A172 (cell line): ENCODE data around the gene CHAT. TPM values are rescaled to one million over a fixed set of nuclear protein-coding genes. Genes with fewer than 3 reads are reported as not detected.
"Not testable (repeated sequence)": the region's sequence is repeated elsewhere in the genome, so short reads cannot be mapped to it uniquely, and the experiment has no call there.

Source experiments
- DNase-seq: peaks from one replicate; pipeline ENCODE4 v3.0.0-alpha.2; 2015; ENCODE audit warnings: low spot score
- total RNA-seq: library from RNA; depleted of rRNA; stranded (reverse); fragments of >200 nt; shearing (Covaris generic); gene quantifications from 2 replicates; pipeline ENCODE4 v1.2.3, GENCODE V29; 2014

CHAT gene
- total RNA-seq, 1 experiment from 2014 or later = not detected

GRCh38 chr10:49653273-49653929, 39.6 kb downstream of the CHAT start:
- DNase-seq = no peak

GRCh38 chr10:49654036-49654693, 40.3 kb downstream of the CHAT start:
- DNase-seq = no peak

- DNase-seq = no peak
Observed at GRCh38 chr10:49655099-49655498, 41.3 kb downstream of the CHAT start.

- no peak for DNase-seq
Observed at GRCh38 chr10:49656845-49657493, 43.1 kb downstream of the CHAT start.

- DNase-seq = no peak
Observed at GRCh38 chr10:49657606-49658005, 43.8 kb downstream of the CHAT start.

GRCh38 chr10:49661140-49661856, 47.5 kb downstream of the CHAT start:
- DNase-seq = no peak

- no peak for DNase-seq
Observed at GRCh38 chr10:49662169-49662830, 48.5 kb downstream of the CHAT start.

- DNase-seq = no peak
Observed at GRCh38 chr10:49663596-49663995, 49.8 kb downstream of the CHAT start.

- no peak for DNase-seq
Observed at GRCh38 chr10:49664006-49664841, 50.4 kb downstream of the CHAT start.

GRCh38 chr10:49664842-49665355, 51.1 kb downstream of the CHAT start:
- DNase-seq = no peak

- no peak for DNase-seq
Observed at GRCh38 chr10:49666054-49666615, 52.3 kb downstream of the CHAT start.

GRCh38 chr10:49666685-49667084, 52.8 kb downstream of the CHAT start:
- DNase-seq = no peak

- DNase-seq = no peak
Observed at GRCh38 chr10:49667991-49668390, 54.2 kb downstream of the CHAT start.

- no peak for DNase-seq
Observed at GRCh38 chr10:49668684-49669083, 54.8 kb downstream of the CHAT start.

- DNase-seq = no peak
Observed at GRCh38 chr10:49678827-49679479, 65.1 kb downstream of the CHAT start.

- no peak for DNase-seq
Observed at GRCh38 chr10:49679480-49679893, 65.7 kb downstream of the CHAT start, which contains the start of gene C10orf53. Gene C10orf53, plus strand, starts transcription at chr10:49679651. Its CDS starts 47 bp downstream, at chr10:49679698.

GRCh38 chr10:49682449-49682848, 68.6 kb downstream of the CHAT start:
- not testable (repeated sequence) for DNase-seq

- no peak for DNase-seq
Observed at GRCh38 chr10:49682879-49683278, 69.0 kb downstream of the CHAT start.

- DNase-seq = no peak
Observed at GRCh38 chr10:49686651-49687050, 72.8 kb downstream of the CHAT start.
